ENCODE data around the gene PPP1R13B.

The PPP1R13B gene

GRCh38 chr14:103738701-103739451, 108.5 kb downstream of the PPP1R13B start:
- no peak for DNase-seq

GRCh38 chr14:103738166-103738565, 109.2 kb downstream of the PPP1R13B start:
- no peak for DNase-seq

- DNase-seq, result no peak
Measured at GRCh38 chr14:103737432-103738045, 109.8 kb downstream of the PPP1R13B start.

- no peak for DNase-seq
Measured at GRCh38 chr14:103736546-103737431, 110.6 kb downstream of the PPP1R13B start.

GRCh38 chr14:103735815-103736545, 111.4 kb downstream of the PPP1R13B start:
- no peak for DNase-seq

- DNase-seq, result no peak
Measured at GRCh38 chr14:103735439-103735814, 111.9 kb downstream of the PPP1R13B start.

GRCh38 chr14:103735022-103735421, 112.4 kb downstream of the PPP1R13B start:
- no peak for DNase-seq

- DNase-seq, result no peak
Measured at GRCh38 chr14:103734081-103734888, 113.1 kb downstream of the PPP1R13B start.

- no peak for DNase-seq
Measured at GRCh38 chr14:103733651-103734050, 113.7 kb downstream of the PPP1R13B start.

GRCh38 chr14:103732868-103733620, 114.3 kb downstream of the PPP1R13B start:
- DNase-seq, result no peak

- DNase-seq, result no peak
Measured at GRCh38 chr14:103731916-103732867, 115.2 kb downstream of the PPP1R13B start.

- DNase-seq, result no peak
Measured at GRCh38 chr14:103731481-103731880, 115.9 kb downstream of the PPP1R13B start.

- DNase-seq, result no peak
Measured at GRCh38 chr14:103730490-103731035, 116.8 kb downstream of the PPP1R13B start.

- no peak for DNase-seq
Measured at GRCh38 chr14:103729496-103730448, 117.6 kb downstream of the PPP1R13B start.

- no peak for DNase-seq
Measured at GRCh38 chr14:103728721-103729120, 118.7 kb downstream of the PPP1R13B start.

GRCh38 chr14:103728141-103728540, 119.2 kb downstream of the PPP1R13B start:
- DNase-seq, result no peak

GRCh38 chr14:103727313-103727980, 119.9 kb downstream of the PPP1R13B start:
- no peak for DNase-seq

GRCh38 chr14:103726474-103726873, 120.9 kb downstream of the PPP1R13B start:
- no peak for DNase-seq

Data from right hindlimb (tissue), 1 donor.